ENCODE results near the gene LRRK1.

LRRK1 gene

GRCh38 chr15:100909565-100909964, 9.6 kb upstream of the LRRK1 start:
- Histone ChIP-seq H3K79me1 (ENCODE audit: low read length) (no peaks in the 10 kb centered on the region), H2BK120ac (ENCODE audit: low read depth, low read length) (no peak overlapping the region), H3K27ac (ENCODE audit: low read depth, low read length) (no peak overlapping the region), H3K4me3 (ENCODE audit: low read length) (no peak overlapping the region), H3K27me3 (ENCODE audit: insufficient read depth, low read length, poor library complexity) (no peaks in the 10 kb centered on the region), H3K4me2 (ENCODE audit: low read length) (no peak overlapping the region), H3K36me3 (ENCODE audit: control insufficient read depth, insufficient read depth, low read length) (no peaks in the 10 kb centered on the region), H3K9ac (ENCODE audit: low read length) (no peak overlapping the region), H3K23ac (ENCODE audit: low read length) (no peak overlapping the region), H3K4ac (ENCODE audit: low read depth, low read length) (no peak overlapping the region), H2AK5ac (ENCODE audit: low read length) (no peak overlapping the region), H4K5ac (ENCODE audit: low read length) (no peak overlapping the region), H3K56ac (ENCODE audit: low read length) (no peak overlapping the region), H3K18ac (ENCODE audit: low read length) (no peak overlapping the region), H4K8ac (ENCODE audit: low read depth, low read length) (no peak overlapping the region), H3K79me2 (ENCODE audit: control insufficient read depth, insufficient read depth, low read length) (no peaks in the 10 kb centered on the region), H3K4me1 (ENCODE audit: control insufficient read depth, low read depth, low read length) (no peaks in the 10 kb centered on the region), H2BK5ac (ENCODE audit: low read length) (no peak overlapping the region), H2BK15ac (replicated peaks; ENCODE audit: low read depth) (no peak overlapping the region)
- no peak for DNase-seq
- no CpG with 5 or more reads among the region's 4 CpGs for WGBS (ENCODE audit: extremely low coverage, insufficient coverage, low lambda C conversion rate)

GRCh38 chr15:100909989-100910955, 8.9 kb upstream of the LRRK1 start:
- H3K18ac ChIP-seq (ENCODE audit: low read length), result no peak overlapping the region
- H2BK15ac ChIP-seq (replicated peaks; ENCODE audit: low read depth), result no peak overlapping the region
- no peak overlapping the region for H3K4me2 ChIP-seq (ENCODE audit: low read length)
- no peak overlapping the region for H3K23ac ChIP-seq (ENCODE audit: low read length)
- no peak overlapping the region for H3K4ac ChIP-seq (ENCODE audit: low read depth, low read length)
- H2BK120ac ChIP-seq (ENCODE audit: low read depth, low read length), result no peak overlapping the region
- H3K79me2 ChIP-seq (ENCODE audit: control insufficient read depth, insufficient read depth, low read length), result no peaks in the 10 kb centered on the region
- no peak overlapping the region for H3K4me3 ChIP-seq (ENCODE audit: low read length)
- no peak overlapping the region for H3K9ac ChIP-seq (ENCODE audit: low read length)
- no peak overlapping the region for H2BK5ac ChIP-seq (ENCODE audit: low read length)
- no peak overlapping the region for H3K27ac ChIP-seq (ENCODE audit: low read depth, low read length)
- no peak overlapping the region for H2AK5ac ChIP-seq (ENCODE audit: low read length)
- H4K5ac ChIP-seq (ENCODE audit: low read length), result no peak overlapping the region
- H4K8ac ChIP-seq (ENCODE audit: low read depth, low read length), result no peak overlapping the region
- H3K4me1 ChIP-seq (ENCODE audit: control insufficient read depth, low read depth, low read length), result no peaks in the 10 kb centered on the region
- DNase-seq, result no peak
- H3K56ac ChIP-seq (ENCODE audit: low read length), result no peak overlapping the region
- no CpG with 5 or more reads among the region's 12 CpGs for WGBS (ENCODE audit: extremely low coverage, insufficient coverage, low lambda C conversion rate)
- H3K27me3 ChIP-seq (ENCODE audit: insufficient read depth, low read length, poor library complexity), result no peaks in the 10 kb centered on the region
- H3K79me1 ChIP-seq (ENCODE audit: low read length), result no peaks in the 10 kb centered on the region
- H3K36me3 ChIP-seq (ENCODE audit: control insufficient read depth, insufficient read depth, low read length), result no peaks in the 10 kb centered on the region

DNA sequence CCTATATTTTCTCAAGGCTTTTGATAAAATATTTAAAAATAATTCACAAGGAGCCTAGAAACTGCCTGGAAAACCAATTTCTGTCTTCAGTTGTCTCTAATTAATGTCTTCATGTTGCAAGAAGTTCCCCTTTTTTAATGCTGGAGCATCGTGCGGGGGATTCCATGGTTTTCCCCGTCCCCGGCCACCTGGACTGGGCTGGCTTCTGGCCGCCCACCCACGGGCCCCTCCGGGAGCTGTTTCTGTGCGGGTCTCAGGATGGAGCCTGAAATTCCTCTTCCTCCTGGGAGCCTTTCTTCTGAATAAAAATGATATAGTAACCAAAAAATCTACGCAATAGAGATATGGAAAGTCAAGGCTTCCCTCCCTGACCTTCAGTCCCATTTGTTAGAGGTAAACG, 8.1 kb upstream of the LRRK1 start:
- Histone ChIP-seq H2BK5ac (ENCODE audit: low read length) (no peak overlapping the region), H3K4ac (ENCODE audit: low read depth, low read length) (no peak overlapping the region), H3K79me1 (ENCODE audit: low read length) (no peaks in the 10 kb centered on the region), H3K18ac (ENCODE audit: low read length) (no peak overlapping the region), H3K23ac (ENCODE audit: low read length) (no peak overlapping the region), H3K27ac (ENCODE audit: low read depth, low read length) (no peak overlapping the region), H3K9ac (ENCODE audit: low read length) (no peak overlapping the region), H2AK5ac (ENCODE audit: low read length) (no peak overlapping the region), H2BK120ac (ENCODE audit: low read depth, low read length) (no peak overlapping the region), H3K4me2 (ENCODE audit: low read length) (no peak overlapping the region), H3K4me3 (ENCODE audit: low read length) (no peak overlapping the region), H2BK15ac (replicated peaks; ENCODE audit: low read depth) (no peak overlapping the region), H3K4me1 (ENCODE audit: control insufficient read depth, low read depth, low read length) (no peaks in the 10 kb centered on the region), H4K5ac (ENCODE audit: low read length) (no peak overlapping the region), H3K56ac (ENCODE audit: low read length) (no peak overlapping the region), H3K36me3 (ENCODE audit: control insufficient read depth, insufficient read depth, low read length) (no peaks in the 10 kb centered on the region), H4K8ac (ENCODE audit: low read depth, low read length) (no peak overlapping the region), H3K79me2 (ENCODE audit: control insufficient read depth, insufficient read depth, low read length) (no peaks in the 10 kb centered on the region), H3K27me3 (ENCODE audit: insufficient read depth, low read length, poor library complexity) (no peaks in the 10 kb centered on the region)
- WGBS (ENCODE audit: extremely low coverage, insufficient coverage, low lambda C conversion rate), result no CpG with 5 or more reads among the region's 10 CpGs
- no peak for DNase-seq

DNA sequence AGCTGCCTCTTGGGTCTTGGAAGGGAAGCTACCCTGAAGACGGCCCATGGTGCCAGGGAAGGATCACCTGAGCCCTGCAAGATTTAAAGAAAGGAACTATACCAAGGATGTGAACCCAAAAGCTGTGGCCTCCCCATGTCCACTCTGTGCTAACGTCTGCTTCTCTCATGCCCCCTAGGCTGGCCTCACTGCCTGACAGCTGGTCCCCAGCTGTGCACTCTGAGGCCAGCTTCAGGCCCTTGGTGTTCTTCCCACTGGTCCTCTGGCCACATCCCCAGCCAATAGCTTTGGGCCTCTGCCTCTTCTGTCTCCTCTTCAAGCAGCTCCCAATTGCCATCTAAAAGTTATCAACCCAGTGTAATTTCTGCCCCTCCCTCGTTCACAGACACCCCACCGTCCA, 5.2 kb upstream of the LRRK1 start:
- Histone ChIP-seq H3K27me3 (ENCODE audit: insufficient read depth, low read length, poor library complexity) (peaks cover 6% of the 10 kb centered on the region), H3K4me1 (ENCODE audit: control insufficient read depth, low read depth, low read length) (peaks cover 3% of the 10 kb centered on the region), H2AK5ac (ENCODE audit: low read length) (no peak overlapping the region), H3K27ac (ENCODE audit: low read depth, low read length) (no peak overlapping the region), H3K18ac (ENCODE audit: low read length) (no peak overlapping the region), H3K36me3 (ENCODE audit: control insufficient read depth, insufficient read depth, low read length) (no peaks in the 10 kb centered on the region), H2BK5ac (ENCODE audit: low read length) (no peak overlapping the region), H2BK120ac (ENCODE audit: low read depth, low read length) (no peak overlapping the region), H3K79me1 (ENCODE audit: low read length) (no peaks in the 10 kb centered on the region), H3K4me3 (ENCODE audit: low read length) (no peak overlapping the region), H3K56ac (ENCODE audit: low read length) (no peak overlapping the region), H4K5ac (ENCODE audit: low read length) (no peak overlapping the region), H4K8ac (ENCODE audit: low read depth, low read length) (no peak overlapping the region), H2BK15ac (replicated peaks; ENCODE audit: low read depth) (no peak overlapping the region), H3K4ac (ENCODE audit: low read depth, low read length) (no peak overlapping the region), H3K23ac (ENCODE audit: low read length) (no peak overlapping the region), H3K4me2 (ENCODE audit: low read length) (no peak overlapping the region), H3K79me2 (ENCODE audit: control insufficient read depth, insufficient read depth, low read length) (no peaks in the 10 kb centered on the region), H3K9ac (ENCODE audit: low read length) (no peak overlapping the region)
- WGBS (ENCODE audit: extremely low coverage, insufficient coverage, low lambda C conversion rate), result no CpG with 5 or more reads among the region's 4 CpGs
- no peak for DNase-seq

GRCh38 chr15:100914876-100915275, 4.3 kb upstream of the LRRK1 start:
- Histone ChIP-seq H2AK5ac (ENCODE audit: low read length) (no peak overlapping the region), H3K56ac (ENCODE audit: low read length) (no peak overlapping the region), H2BK5ac (ENCODE audit: low read length) (no peak overlapping the region), H3K23ac (ENCODE audit: low read length) (no peak overlapping the region), H2BK120ac (ENCODE audit: low read depth, low read length) (no peak overlapping the region), H3K9ac (ENCODE audit: low read length) (no peak overlapping the region), H3K18ac (ENCODE audit: low read length) (no peak overlapping the region), H4K8ac (ENCODE audit: low read depth, low read length) (no peak overlapping the region), H3K4ac (ENCODE audit: low read depth, low read length) (no peak overlapping the region), H3K79me1 (ENCODE audit: low read length) (no peaks in the 10 kb centered on the region), H2BK15ac (replicated peaks; ENCODE audit: low read depth) (no peak overlapping the region), H4K5ac (ENCODE audit: low read length) (no peak overlapping the region), H3K4me2 (ENCODE audit: low read length) (no peak overlapping the region), H3K27me3 (ENCODE audit: insufficient read depth, low read length, poor library complexity) (peaks cover 11% of the 10 kb centered on the region), H3K4me3 (ENCODE audit: low read length) (no peak overlapping the region), H3K36me3 (ENCODE audit: control insufficient read depth, insufficient read depth, low read length) (no peaks in the 10 kb centered on the region), H3K27ac (ENCODE audit: low read depth, low read length) (no peak overlapping the region), H3K4me1 (ENCODE audit: control insufficient read depth, low read depth, low read length) (peaks cover 3% of the 10 kb centered on the region), H3K79me2 (ENCODE audit: control insufficient read depth, insufficient read depth, low read length) (no peaks in the 10 kb centered on the region)
- peak; percentile 73 for DNase-seq
- no CpG with 5 or more reads among the region's 6 CpGs for WGBS (ENCODE audit: extremely low coverage, insufficient coverage, low lambda C conversion rate)

All from mesendoderm (in vitro differentiated cells).